HepG2 (cell line): ENCODE data around the gene CSRNP3. TPM values are rescaled to one million over a fixed set of nuclear protein-coding genes. Genes with fewer than 3 reads are reported as not detected.

Source experiments
- ATAC-seq: fragments of 200-7000 bp; cut with Tn5 transposase; 3 replicates; pipeline ENCODE4 v1.9.1; 2020; ENCODE audit warnings: mild to moderate bottlenecking, moderate library complexity
- BruUV-seq: library from RNA; stranded (reverse); fragments of 400-500 nt; replicated peaks from 2 replicates; lab custom pipeline; 2021; lab: Mats Ljungman, UMichigan
- CTCF ChIA-PET: fragments of 300-600 bp; formaldehyde crosslinking; extraction: SDS; loops from one replicate; lab custom pipeline; 2021; ENCODE audit warnings: low total read pairs, inconsistent platforms, low intra/inter-chr PET ratio; lab: Yijun Ruan, JAX
- POLR2A ChIA-PET: fragments of 350-600 bp; sonication (Branson Sonifier 250); formaldehyde crosslinking; loops from one replicate; lab custom pipeline; 2020; ENCODE audit warnings: antibody characterized with exemption, inconsistent platforms; lab: Yijun Ruan, JAX
- DNase-seq: peaks from one replicate; pipeline ENCODE4 v3.0.0-alpha.2; 2015; ENCODE audit warnings: low spot score
- FAIRE-seq: peaks from 3 replicates; lab custom pipeline; 2011; peaks lifted over from hg19 to GRCh38; lab: Jason Lieb, UNC
- H2AFZ ChIP-seq: one replicate; pipeline ENCODE4 v1.6.1; 2011; ENCODE audit warnings: low read length, inconsistent platforms
- H3K27ac ChIP-seq: fragments of 300-600 bp; 3 replicates; pipeline ENCODE4 v1.8.0; 2011; ENCODE audit warnings: mixed run types, mild to moderate bottlenecking, mixed read lengths, low read length, inconsistent platforms; ENCODE audit not compliant: insufficient read depth; ENCODE audit errors: extremely low read length
- H3K27me3 ChIP-seq, 2 experiments: fragments of 200-600 bp in 1 of 2; 2 replicates in 1 of 2; 3 replicates in 1 of 2; pipeline versions ENCODE4 v1.6.0 to v1.8.0; 2011; ENCODE audit warnings: low read length in 2 of 2, mild to moderate bottlenecking in 2 of 2, moderate library complexity in 2 of 2, inconsistent platforms in 1 of 2; ENCODE audit not compliant: insufficient read depth in 2 of 2, control insufficient read depth in 1 of 2
- H3K36me3 ChIP-seq, 2 experiments: fragments of 200-600 bp in 1 of 2; replicated peaks in 1 of 2; 2 replicates in 1 of 2; 3 replicates in 1 of 2; pipeline versions ENCODE4 v1.5.1 to v1.8.0; 2011; ENCODE audit warnings: low read length in 2 of 2, inconsistent platforms in 1 of 2; ENCODE audit not compliant: insufficient read depth in 2 of 2, control insufficient read depth in 1 of 2
- H3K4me1 ChIP-seq: 2 replicates; pipeline ENCODE4 v1.5.1; 2012; ENCODE audit warnings: low read length, inconsistent platforms; ENCODE audit not compliant: insufficient read depth
- H3K4me2 ChIP-seq: 2 replicates; pipeline ENCODE4 v1.6.0; 2011; ENCODE audit warnings: low read depth, low read length, inconsistent platforms
- H3K4me3 ChIP-seq, 3 experiments: fragments of 200-600 bp in 1 of 3; sonication (generic), shearing (Covaris generic) in 1 of 3; replicated peaks in 1 of 3; 2 replicates each; pipeline ENCODE4 v1.5.1; 2011 to 2016; ENCODE audit warnings: low read length in 3 of 3, inconsistent platforms in 2 of 3, low read depth in 2 of 3, mild to moderate bottlenecking in 2 of 3, control low read depth in 1 of 3, mixed read lengths in 1 of 3; ENCODE audit not compliant: insufficient read depth in 1 of 3
- H3K79me2 ChIP-seq: one replicate; pipeline ENCODE4 v1.6.1; 2011; ENCODE audit warnings: low read length, inconsistent platforms; ENCODE audit not compliant: insufficient read depth
- H3K9ac ChIP-seq: 2 replicates; pipeline ENCODE4 v1.6.0; 2011; ENCODE audit warnings: mild to moderate bottlenecking, low read depth, low read length, inconsistent platforms; ENCODE audit not compliant: insufficient read depth
- H3K9me3 ChIP-seq: 2 replicates; pipeline ENCODE4 v1.5.1; 2012; ENCODE audit warnings: mild to moderate bottlenecking, low read length
- H4K20me1 ChIP-seq: 2 replicates; pipeline ENCODE4 v1.6.0; 2011; ENCODE audit warnings: inconsistent platforms, mild to moderate bottlenecking, low read length, moderate library complexity; ENCODE audit not compliant: insufficient read depth
- DMTF1 ChIP-seq: sonication (generic); formaldehyde crosslinking; IDR thresholded peaks from 2 replicates; pipeline ENCODE4 v1.4.0; 2020; ENCODE audit warnings: mild to moderate bottlenecking, missing genetic modification reagents
- GFI1 ChIP-seq: sonication (generic); formaldehyde crosslinking; IDR thresholded peaks from 2 replicates; pipeline ENCODE4 v1.5.0; 2020; ENCODE audit warnings: missing genetic modification reagents, mild to moderate bottlenecking, borderline replicate concordance
- HES4 ChIP-seq: sonication (generic); formaldehyde crosslinking; IDR thresholded peaks from 2 replicates; pipeline ENCODE4 v1.9.0; 2021; ENCODE audit warnings: mild to moderate bottlenecking, missing genetic modification reagents, borderline replicate concordance
- KLF13 ChIP-seq: sonication (generic); formaldehyde crosslinking; IDR thresholded peaks from 2 replicates; pipeline ENCODE4 v1.4.0; 2020; ENCODE audit warnings: mild to moderate bottlenecking, missing genetic modification reagents
- MED1 ChIP-seq: sonication (generic); formaldehyde crosslinking; IDR thresholded peaks from 2 replicates; pipeline ENCODE4 v1.4.0; 2020; ENCODE audit warnings: missing genetic modification reagents
- NFE2L2 ChIP-seq: fragments of 150-350 bp; IDR thresholded peaks from 2 replicates; pipeline ENCODE4 v1.6.1; 2014; ENCODE audit warnings: low read length
- SMC3 ChIP-seq: IDR thresholded peaks from 2 replicates; pipeline ENCODE4 v1.6.1; 2011; ENCODE audit warnings: low read length, improper control_type of control experiment
- ZBTB42 ChIP-seq: sonication (generic); formaldehyde crosslinking; IDR thresholded peaks from 2 replicates; pipeline ENCODE4 v1.5.0; 2020; ENCODE audit warnings: mild to moderate bottlenecking, missing genetic modification reagents
- ZNF33A ChIP-seq: sonication (generic); formaldehyde crosslinking; IDR thresholded peaks from 2 replicates; pipeline ENCODE4 v1.5.1; 2020; ENCODE audit warnings: missing genetic modification reagents, mild to moderate bottlenecking, moderate library complexity, borderline replicate concordance
- ZNF552 ChIP-seq: sonication (generic); formaldehyde crosslinking; IDR thresholded peaks from 2 replicates; pipeline ENCODE4 v1.9.0; 2022; ENCODE audit warnings: missing genetic modification reagents, mild to moderate bottlenecking, borderline replicate concordance
- ZNF672 ChIP-seq: sonication (generic); formaldehyde crosslinking; IDR thresholded peaks from 2 replicates; pipeline ENCODE4 v1.8.1; 2022; ENCODE audit warnings: missing genetic modification reagents
- ZNF780A ChIP-seq: sonication (generic); formaldehyde crosslinking; IDR thresholded peaks from 2 replicates; pipeline ENCODE4 v1.8.0; 2022; ENCODE audit warnings: mild to moderate bottlenecking, missing genetic modification reagents, moderate library complexity
- WGBS: methylation state at CpG from one replicate; pipeline ENCODE4 v1.1.6; 2017; ENCODE audit warnings: low lambda C conversion rate; 5-methylcytosine and 5-hydroxymethylcytosine counted together
- in situ Hi-C: cut with HindIII; loops from 2 replicates; pipeline ENCODE4 v1.10.0; 2017; ENCODE audit warnings: low pct_unique_long_range_greater_than_20kb; ENCODE audit not compliant: extremely low pct_ligation_motif_present
- intact Hi-C: fragments of 100-400 bp; cut with micrococcal nuclease; formaldehyde crosslinking; loops from one replicate; pipeline ENCODE4 v1.10.0; 2022; ENCODE audit not compliant: unreplicated experiment
- polyA plus RNA-seq, 8 experiments: library from polyadenylated mRNA; depleted of rRNA in 3 of 8; stranded (reverse) in 7 of 8; unstranded in 1 of 8; fragments of >200 nt; fragmentation: Illumina TruSeq in 4 of 8; extraction: Trizol in 4 of 8; gene quantifications; 2 replicates each; pipeline versions ENCODE4 v1.2.1 to v1.2.3, GENCODE V29; 2011 to 2016; ENCODE audit warnings: low read depth in 4 of 8, missing spikeins in 1 of 8, mixed read lengths in 1 of 8; ENCODE audit not compliant: insufficient read depth in 1 of 8
- total RNA-seq, 5 experiments: library from RNA; depleted of rRNA; stranded (reverse); fragments of >200 nt; fragmentation: Illumina TruSeq; extraction: Trizol; gene quantifications; 2 replicates each; pipeline ENCODE4 v1.2.3, GENCODE V29; 2016; ENCODE audit warnings: low read depth in 1 of 5
- TF ChIP-seq, protein P1 (sequence below): sonication (generic); formaldehyde crosslinking; IDR thresholded peaks from 2 replicates; pipeline ENCODE4 v1.8.0; 2022; ENCODE audit warnings: low read depth, missing genetic modification reagents
- TF ChIP-seq, protein P2 (sequence below), 2 experiments: fragments of 450-650 bp in 1 of 2; sonication (generic) in 1 of 2; formaldehyde crosslinking; IDR thresholded peaks; 2 replicates each; pipeline versions ENCODE4 v1.5.0 to v1.8.0; 2020 to 2022; ENCODE audit warnings: mild to moderate bottlenecking in 1 of 2, missing genetic modification reagents in 1 of 2

Gene CSRNP3
- total and polyA plus RNA-seq, 2 of the 13 experiments (the other 11 are each of a cell fraction or from before 2014, with no cell fraction given): not detected

GRCh38 chr2:165453561-165454094 lies 15.9 kb upstream of the CSRNP3 start:
- no peaks in the 10 kb centered on the region for H3K27me3 ChIP-seq
- in situ Hi-C loops: no loop called here
- H3K4me3 ChIP-seq: no peak overlapping the region
- ATAC-seq: no peak
- H4K20me1 ChIP-seq: no peaks in the 10 kb centered on the region
- FAIRE-seq: no peak
- no peak for TF ChIP-seq DMTF1 (CRISPR knock-in tag)
- no peak for TF ChIP-seq MED1
- no peak for TF ChIP-seq GFI1
- TF ChIP-seq SMC3: no peak
- TF ChIP-seq ZNF552 (CRISPR knock-in tag): no peak
- no peak for TF ChIP-seq NFE2L2
- TF ChIP-seq KLF13: no peak
- TF ChIP-seq, protein P1, sequence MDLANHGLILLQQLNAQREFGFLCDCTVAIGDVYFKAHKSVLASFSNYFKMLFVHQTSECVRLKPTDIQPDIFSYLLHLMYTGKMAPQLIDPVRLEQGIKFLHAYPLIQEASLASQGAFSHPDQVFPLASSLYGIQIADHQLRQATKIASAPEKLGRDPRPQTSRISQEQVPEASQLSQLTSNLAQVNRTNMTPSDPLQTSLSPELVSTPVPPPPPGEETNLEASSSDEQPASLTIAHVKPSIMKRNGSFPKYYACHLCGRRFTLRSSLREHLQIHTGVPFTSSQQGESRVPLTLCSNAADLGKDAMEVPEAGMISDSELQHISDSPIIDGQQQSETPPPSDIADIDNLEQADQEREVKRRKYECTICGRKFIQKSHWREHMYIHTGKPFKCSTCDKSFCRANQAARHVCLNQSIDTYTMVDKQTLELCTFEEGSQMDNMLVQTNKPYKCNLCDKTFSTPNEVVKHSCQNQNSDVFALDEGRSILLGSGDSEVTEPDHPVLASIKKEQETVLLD (CRISPR knock-in tag): no peak
- TF ChIP-seq ZNF780A: no peak
- no peak for TF ChIP-seq ZNF33A
- TF ChIP-seq, protein P2, sequence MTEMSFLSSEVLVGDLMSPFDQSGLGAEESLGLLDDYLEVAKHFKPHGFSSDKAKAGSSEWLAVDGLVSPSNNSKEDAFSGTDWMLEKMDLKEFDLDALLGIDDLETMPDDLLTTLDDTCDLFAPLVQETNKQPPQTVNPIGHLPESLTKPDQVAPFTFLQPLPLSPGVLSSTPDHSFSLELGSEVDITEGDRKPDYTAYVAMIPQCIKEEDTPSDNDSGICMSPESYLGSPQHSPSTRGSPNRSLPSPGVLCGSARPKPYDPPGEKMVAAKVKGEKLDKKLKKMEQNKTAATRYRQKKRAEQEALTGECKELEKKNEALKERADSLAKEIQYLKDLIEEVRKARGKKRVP (CRISPR knock-in tag; IDR thresholded peaks at IDR 0.05): no peak
- no peak for TF ChIP-seq ZNF672 (CRISPR knock-in tag)
- TF ChIP-seq HES4 (CRISPR knock-in tag): no peak
- no peak for TF ChIP-seq ZBTB42
- no peaks in the 10 kb centered on the region for H3K9me3 ChIP-seq
- no peak overlapping the region for H3K9ac ChIP-seq
- intact Hi-C loops: no loop called here
- BruUV-seq: no TSS peak
- WGBS: 11% methylated on average over 5 of the region's 5 CpGs
- H3K4me1 ChIP-seq: no peaks in the 10 kb centered on the region
- ChIA-PET CTCF (no interaction called here), POLR2A (no interaction called here)
- H3K36me3 ChIP-seq: no peaks in the 10 kb centered on the region
- no peaks in the 10 kb centered on the region for H3K79me2 ChIP-seq
- H3K27ac ChIP-seq: no peak overlapping the region
- H3K4me2 ChIP-seq: no peak overlapping the region
- H2AFZ ChIP-seq: no peak overlapping the region
- no peak for DNase-seq
